Epidermal melanocyte (primary cell): ENCODE data around the gene WDR44.
"Not testable (repeated sequence)": the region's sequence is repeated elsewhere in the genome, so short reads cannot be mapped to it uniquely, and the experiment has no call there.

Source experiments
- DNase-seq: peaks from one replicate; pipeline ENCODE4 v3.0.0; 2011; ENCODE audit warnings: low spot score; ENCODE audit not compliant: insufficient read length

The WDR44 gene

DNA sequence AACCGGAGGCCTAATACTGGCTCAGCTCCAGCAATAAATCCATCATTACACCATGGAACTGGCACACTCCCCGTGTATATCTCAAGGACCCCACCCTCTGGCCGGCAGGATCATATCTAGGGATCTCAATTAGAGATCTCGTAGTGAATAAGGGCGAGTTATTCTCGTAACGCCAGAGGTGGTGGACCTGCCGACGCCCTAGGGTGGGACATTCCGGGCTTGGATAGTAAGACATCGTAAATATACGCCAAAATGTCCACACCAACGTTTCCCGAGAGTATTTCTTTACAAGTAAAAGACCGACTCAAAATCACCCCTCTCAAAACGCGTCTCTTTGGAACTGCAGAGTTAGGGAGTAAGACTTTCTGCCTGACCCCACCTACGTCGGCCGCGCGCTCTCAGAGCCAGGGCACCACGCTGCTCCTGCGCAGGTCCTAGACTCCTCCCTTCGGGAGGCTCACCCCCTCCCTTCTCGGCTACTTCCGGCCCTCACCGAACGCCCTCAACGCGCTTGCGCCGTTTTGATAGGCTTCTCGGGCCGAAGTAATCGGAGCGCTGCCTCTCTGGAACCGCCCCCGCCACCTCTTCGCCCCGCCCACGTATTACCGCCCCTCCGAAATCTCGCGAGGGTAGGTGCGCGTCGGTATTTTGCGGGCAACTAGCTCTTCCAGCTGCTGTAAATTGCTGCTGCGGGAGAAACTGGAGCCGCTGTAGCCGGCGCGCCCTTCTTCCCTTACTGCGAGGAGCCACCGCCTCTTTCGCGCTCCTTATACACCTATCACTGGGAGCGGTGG is at the start of gene WDR44:
WDR44 (plus strand) TSS at position 643 of the 794 bp plus-strand sequence. CDS start 398 bp downstream, outside the sequence.
- DNase-seq, result peak; percentile 75

GRCh38 chrX:118305827-118306226 is 40.1 kb upstream of the WDR44 start:
- DNase-seq, result not testable (repeated sequence)

GRCh38 chrX:118315529-118315928 is 30.4 kb upstream of the WDR44 start:
- no peak for DNase-seq

- no peak for DNase-seq
These were observed 21.3 kb upstream of the WDR44 start for GRCh38 chrX:118324588-118324987.

DNA sequence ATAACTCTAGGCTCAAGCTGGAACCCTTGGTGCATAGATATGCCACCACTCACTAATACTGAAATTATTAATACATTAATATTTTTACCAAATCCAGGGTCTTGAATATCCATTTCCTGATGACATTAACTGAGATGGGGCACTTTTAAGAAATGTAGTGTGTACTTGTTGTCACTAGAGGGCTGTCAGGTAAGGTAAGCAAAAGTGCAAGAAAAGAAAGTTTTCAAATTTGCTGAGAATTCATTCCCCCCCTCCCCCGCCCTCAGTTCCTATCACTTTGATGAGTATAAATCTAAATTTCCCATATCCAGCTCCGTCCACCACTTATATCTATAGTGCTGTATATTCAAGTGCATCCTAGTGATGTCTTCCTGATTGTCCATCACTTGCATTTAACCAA is 20.5 kb upstream of the WDR44 start:
- no peak for DNase-seq

DNA sequence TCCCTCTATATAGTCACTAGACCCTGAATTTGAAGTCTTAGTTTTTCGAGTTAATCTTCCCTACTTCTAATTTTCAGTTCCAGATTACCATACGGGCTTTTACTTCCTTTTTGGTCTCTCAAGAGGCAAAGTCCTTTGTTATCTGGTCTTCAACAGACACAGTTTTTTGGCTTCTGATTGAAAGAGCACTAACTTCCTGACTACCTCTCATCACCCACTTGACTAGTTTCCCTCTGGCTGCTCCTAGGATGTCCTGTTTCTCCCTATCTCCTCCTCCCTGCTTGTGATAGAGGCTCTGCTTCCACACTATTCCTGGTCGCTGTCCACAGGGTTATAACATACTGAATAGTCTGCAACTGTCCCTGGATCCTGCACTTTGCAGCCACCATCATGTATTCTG is 16.7 kb upstream of the WDR44 start:
- no peak for DNase-seq

DNA sequence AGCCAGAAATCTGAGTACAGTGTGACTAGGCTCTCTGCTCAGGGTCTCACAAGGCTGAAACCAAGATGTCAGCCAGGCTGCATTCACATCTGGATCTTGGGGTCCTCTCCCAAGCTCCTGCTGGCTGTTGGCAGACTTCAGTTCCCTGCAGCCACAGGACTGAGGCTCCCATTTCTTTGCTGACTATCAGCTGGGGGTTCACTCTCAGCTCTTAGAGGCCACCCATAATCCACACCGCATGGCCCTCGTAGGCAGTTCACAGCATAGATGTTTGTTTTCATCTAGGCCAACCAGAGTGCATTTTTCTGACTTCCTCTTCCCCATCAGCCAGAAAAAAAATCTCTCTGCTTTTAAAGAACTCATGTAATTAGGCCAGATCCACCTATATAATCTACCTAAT is 8.2 kb upstream of the WDR44 start:
- DNase-seq, result no peak

- DNase-seq, result no peak
These were observed 7.0 kb upstream of the WDR44 start for GRCh38 chrX:118338930-118339329.

DNA sequence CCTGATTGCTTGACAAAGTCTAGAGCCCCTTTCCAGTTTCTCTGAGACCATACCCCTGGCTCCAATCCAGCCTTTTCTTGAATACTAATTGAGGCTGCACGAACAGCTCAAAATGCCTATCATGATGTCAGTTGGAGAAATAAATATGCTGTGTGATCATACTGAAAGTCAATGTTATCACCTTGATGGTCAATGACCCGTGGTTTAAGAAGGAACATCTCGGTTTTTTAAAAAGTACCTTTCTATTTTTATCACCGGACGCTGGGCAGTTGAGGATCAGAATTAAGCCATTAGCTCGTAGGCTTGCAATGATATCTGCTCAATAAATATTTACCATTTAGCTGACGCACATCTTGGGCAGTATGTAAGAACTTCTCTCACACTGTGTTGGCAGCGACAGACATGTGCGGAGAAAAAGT is 852 bp upstream of the WDR44 start:
- DNase-seq, result no peak

DNA sequence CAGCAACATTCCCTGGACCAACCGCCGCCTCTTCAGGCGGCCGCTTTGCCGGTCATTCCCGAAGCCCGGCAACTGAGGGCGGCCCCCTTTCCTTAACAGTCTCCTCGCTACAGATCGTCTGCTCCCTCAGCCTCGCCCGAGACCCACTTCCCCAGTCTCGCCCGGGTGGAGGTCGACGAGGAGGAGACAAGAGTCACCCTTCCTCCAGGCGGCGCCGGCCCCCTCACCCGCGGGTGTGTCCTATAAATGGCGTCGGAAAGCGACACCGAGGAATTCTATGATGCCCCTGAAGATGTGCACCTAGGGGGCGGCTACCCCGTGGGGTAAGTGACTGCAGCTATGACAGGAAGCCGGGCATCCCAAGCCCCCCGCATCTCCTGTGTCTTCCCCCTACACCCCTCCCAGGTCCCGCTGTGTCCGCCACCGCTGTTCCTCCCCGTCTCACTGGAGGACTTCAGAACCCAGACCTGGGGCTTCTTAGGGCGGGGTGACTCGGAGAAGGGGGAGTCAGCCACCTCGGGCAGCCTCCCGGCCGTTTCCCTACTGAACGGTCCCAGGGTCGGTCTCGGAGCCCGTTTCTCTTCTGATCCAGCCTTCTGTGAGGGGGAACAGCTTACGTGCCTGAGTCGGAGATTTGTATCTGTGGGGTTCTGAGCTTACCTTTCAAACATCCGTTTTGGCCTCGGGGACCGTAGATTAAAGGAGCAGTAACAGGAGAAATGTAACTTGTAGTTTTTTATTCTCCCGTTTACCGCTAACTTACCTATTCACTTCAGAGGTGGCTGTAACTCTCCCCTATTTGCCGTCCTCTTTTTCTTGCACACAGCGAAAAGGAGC is 570 bp downstream of the WDR44 start:
- no peak for DNase-seq

DNA sequence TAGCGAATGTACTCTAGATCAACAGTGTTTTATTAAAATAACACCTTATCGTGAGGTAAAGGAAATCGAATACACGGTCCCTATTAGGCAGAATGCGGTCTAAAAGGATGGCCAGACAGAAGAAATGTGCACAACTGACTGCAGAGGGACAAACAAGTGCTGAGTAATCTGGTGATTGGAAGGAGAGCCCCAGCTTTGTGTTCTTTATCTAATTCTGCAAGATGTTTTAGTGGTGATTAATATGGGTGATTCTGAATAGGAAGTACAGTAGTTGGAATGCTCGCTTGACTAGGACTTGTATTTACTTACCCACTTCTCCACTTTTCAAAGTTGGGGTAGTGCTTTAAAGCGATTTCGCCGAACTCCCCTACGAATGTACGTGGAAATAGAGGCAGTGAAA is 1.2 kb downstream of the WDR44 start:
- DNase-seq, result no peak

DNA sequence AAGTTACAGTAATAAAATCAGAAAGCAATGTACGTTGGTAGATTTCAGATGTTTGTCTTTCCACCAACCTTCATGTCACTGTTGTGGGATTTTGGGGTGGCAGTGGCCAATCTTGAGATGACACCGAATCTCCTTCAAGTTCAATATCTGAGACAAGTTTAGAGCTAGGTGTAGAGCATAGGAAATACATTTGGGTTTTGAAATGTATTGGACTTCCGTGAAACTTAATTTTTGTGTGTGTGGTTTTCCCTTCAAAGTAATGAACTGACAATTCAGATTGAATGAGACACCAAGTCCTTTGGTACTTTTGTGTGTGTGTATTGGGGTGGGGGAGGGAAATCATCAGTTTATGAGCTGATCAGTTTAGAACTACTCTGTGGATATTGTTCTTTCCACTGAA is 1.8 kb downstream of the WDR44 start:
- DNase-seq, result no peak

GRCh38 chrX:118348186-118348810 is 2.4 kb downstream of the WDR44 start:
- DNase-seq, result no peak

DNA sequence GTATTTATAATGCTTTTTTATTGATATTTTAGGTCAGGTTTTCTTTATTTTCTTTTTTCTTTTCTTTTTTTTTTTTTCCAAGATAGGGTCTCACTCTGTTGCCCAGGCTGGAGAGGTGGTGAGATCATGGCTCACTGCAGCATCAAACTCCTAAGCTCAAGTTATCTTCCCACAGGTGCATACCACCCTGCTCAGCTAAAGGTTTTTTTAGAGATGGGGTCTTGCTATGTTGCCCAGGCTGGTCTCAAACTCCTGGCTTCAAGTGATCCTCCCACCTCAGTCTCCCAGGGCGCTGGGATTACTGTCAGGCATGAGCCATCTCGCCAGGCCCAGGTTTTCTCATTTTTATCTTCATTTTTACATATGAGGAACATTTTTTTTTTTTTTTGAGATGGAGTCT is 3.3 kb downstream of the WDR44 start:
- DNase-seq, result no peak

GRCh38 chrX:118350221-118350620 is 4.3 kb downstream of the WDR44 start:
- DNase-seq, result no peak

- DNase-seq, result no peak
These were observed 4.8 kb downstream of the WDR44 start for GRCh38 chrX:118350706-118351105.

GRCh38 chrX:118352566-118352965 is 6.7 kb downstream of the WDR44 start:
- DNase-seq, result no peak

- no peak for DNase-seq
These were observed 7.4 kb downstream of the WDR44 start for GRCh38 chrX:118353081-118353850.

GRCh38 chrX:118355225-118355920 is 9.5 kb downstream of the WDR44 start:
- no peak for DNase-seq

DNA sequence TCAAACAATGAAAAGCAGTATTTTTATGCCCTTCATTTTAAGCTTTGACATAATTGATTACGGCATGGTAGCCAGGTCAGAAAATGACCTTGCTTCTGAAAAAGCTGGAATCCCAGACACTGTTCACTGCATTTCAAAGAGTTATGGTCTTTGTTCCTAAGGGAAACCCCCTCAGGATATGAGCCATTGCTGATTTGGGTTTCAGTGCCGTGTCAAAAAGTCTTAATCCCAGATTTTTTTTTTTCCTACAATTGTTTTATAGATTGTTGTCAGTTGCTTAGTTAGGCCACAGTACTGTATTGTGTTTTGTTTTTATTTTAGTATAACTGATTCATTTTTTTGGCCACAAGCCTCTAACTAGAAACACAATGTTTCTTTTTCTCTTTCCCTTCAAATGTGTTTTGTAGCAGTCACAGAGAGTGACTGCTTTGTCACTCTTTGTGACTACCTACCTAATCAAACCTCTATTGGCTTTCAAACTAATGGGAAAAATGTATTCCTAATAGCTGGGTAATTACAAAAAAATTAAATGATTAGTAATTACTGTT is 10.3 kb downstream of the WDR44 start:
- DNase-seq, result no peak
